ENCODE results near the gene BYSL.

The BYSL gene

GRCh38 chr6:41894366-41895299 is 26.7 kb upstream of the BYSL start:
- Histone ChIP-seq H3K4me1 (peaks cover 24% of the 10 kb centered on the region), H3K9me3 (no peaks in the 10 kb centered on the region), H3K4me3 (peak overlapping the region; percentile 56), H3K27me3 (ENCODE audit: low read depth) (no peaks in the 10 kb centered on the region), H3K36me3 (replicated peaks) (no peaks in the 10 kb centered on the region)
- DNase-seq (ENCODE audit: low spot score in 2 of 2), result no peak
- in situ Hi-C loops (cut with MboI; ENCODE audit: low sequenced_read_pairs), result no loop called here

- no peaks in the 10 kb centered on the region for H3K27me3 ChIP-seq (ENCODE audit: low read depth)
- no peaks in the 10 kb centered on the region for H3K9me3 ChIP-seq
- H3K4me3 ChIP-seq, result peak within 1 kb of the TSS; percentile 56
- H3K4me1 ChIP-seq, result peaks cover 24% of the 10 kb centered on the region
- in situ Hi-C loops (cut with MboI; ENCODE audit: low sequenced_read_pairs), result no loop called here
- DNase-seq (ENCODE audit: low spot score in 2 of 2), result peak; percentile 89 to 96
- no peaks in the 10 kb centered on the region for H3K36me3 ChIP-seq (replicated peaks)
Observed at GRCh38 chr6:41895300-41896233, 25.7 kb upstream of the BYSL start, which contains the start of gene USP49. TSS of gene USP49 (minus strand) at chr6:41895375. CDS start at chr6:41806983, 88,392 bp downstream.

DNA sequence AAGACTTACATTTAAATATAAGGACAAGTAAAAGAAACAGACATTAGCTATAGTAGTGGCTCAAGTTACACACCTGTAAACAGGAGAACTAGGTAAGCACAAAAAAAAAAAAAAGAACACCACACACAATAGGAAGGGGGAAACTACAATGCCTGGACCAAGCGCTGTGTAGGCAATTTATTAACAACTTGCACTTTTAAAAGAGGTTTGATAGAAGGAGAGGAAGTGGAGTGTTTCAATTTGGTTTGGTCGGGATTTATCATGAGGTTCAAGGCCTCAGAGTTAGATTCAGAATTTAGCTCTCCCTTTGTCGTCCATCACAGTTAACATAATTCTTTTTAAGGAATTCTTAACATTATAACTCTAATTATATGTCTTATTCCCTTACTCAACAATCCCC is 25.0 kb upstream of the BYSL start:
- Histone ChIP-seq H3K9me3 (no peaks in the 10 kb centered on the region), H3K27me3 (ENCODE audit: low read depth) (no peaks in the 10 kb centered on the region), H3K36me3 (replicated peaks) (no peaks in the 10 kb centered on the region), H3K4me1 (peaks cover 24% of the 10 kb centered on the region), H3K4me3 (peak overlapping the region; percentile 56)
- in situ Hi-C loops (cut with MboI; ENCODE audit: low sequenced_read_pairs), result no loop called here
- no peak for DNase-seq (ENCODE audit: low spot score in 2 of 2)

- DNase-seq (ENCODE audit: low spot score in 2 of 2), result no peak
- Histone ChIP-seq H3K4me1 (peaks cover 6% of the 10 kb centered on the region), H3K9me3 (no peaks in the 10 kb centered on the region), H3K27me3 (ENCODE audit: low read depth) (no peaks in the 10 kb centered on the region), H3K36me3 (replicated peaks) (peaks cover 19% of the 10 kb centered on the region), H3K4me3 (no peak overlapping the region)
- in situ Hi-C loops (cut with MboI; ENCODE audit: low sequenced_read_pairs), result no loop called here
Observed at GRCh38 chr6:41900861-41901260, 20.4 kb upstream of the BYSL start.

DNA sequence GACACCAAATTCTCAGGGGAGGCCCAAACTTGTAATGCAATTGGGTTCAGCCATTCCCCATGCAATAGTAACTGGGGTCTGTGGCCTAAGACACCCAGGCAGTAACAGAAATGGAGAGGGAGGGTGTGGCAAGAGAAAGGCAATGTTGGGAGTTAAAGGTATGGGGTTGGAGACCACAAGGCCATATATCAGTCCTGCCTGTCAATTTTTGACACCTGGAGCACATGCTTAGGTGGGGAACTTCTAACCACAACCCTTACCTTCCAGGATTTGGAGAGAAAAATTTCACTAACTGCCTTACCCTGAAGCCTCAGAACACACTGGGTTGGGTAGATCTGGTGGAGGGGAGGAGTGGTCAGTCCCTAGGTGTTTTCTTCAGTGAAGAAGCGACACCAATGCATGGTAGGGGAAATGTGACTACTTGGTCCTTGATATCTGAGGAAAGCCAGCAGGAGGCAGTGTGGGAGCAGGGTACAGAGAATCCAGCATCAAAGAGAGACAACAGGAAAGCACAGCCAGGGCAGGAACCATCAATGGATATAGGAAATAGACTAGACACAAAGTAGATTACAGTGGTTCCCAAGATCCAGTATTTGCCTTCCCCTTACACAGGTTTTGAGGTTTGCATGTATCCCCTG is 19.3 kb upstream of the BYSL start:
- in situ Hi-C loops (cut with MboI; ENCODE audit: low sequenced_read_pairs), result no loop called here
- Histone ChIP-seq H3K36me3 (replicated peaks) (peaks cover 29% of the 10 kb centered on the region), H3K4me1 (no peaks in the 10 kb centered on the region; the same call in 1 of the 2 replicates), H3K4me3 (no peak overlapping the region), H3K27me3 (ENCODE audit: low read depth) (no peaks in the 10 kb centered on the region), H3K9me3 (no peaks in the 10 kb centered on the region)
- DNase-seq (ENCODE audit: low spot score in 2 of 2), result peak in 1 of 2 experiments; percentile 43

GRCh38 chr6:41909727-41910126 is 11.6 kb upstream of the BYSL start:
- Histone ChIP-seq H3K4me3 (no peak overlapping the region), H3K27me3 (ENCODE audit: low read depth) (no peaks in the 10 kb centered on the region), H3K36me3 (replicated peaks) (peaks cover 39% of the 10 kb centered on the region), H3K4me1 (no peaks in the 10 kb centered on the region), H3K9me3 (no peaks in the 10 kb centered on the region)
- no peak for DNase-seq (ENCODE audit: low spot score in 2 of 2)
- in situ Hi-C loops (cut with MboI; ENCODE audit: low sequenced_read_pairs), result no loop called here

DNA sequence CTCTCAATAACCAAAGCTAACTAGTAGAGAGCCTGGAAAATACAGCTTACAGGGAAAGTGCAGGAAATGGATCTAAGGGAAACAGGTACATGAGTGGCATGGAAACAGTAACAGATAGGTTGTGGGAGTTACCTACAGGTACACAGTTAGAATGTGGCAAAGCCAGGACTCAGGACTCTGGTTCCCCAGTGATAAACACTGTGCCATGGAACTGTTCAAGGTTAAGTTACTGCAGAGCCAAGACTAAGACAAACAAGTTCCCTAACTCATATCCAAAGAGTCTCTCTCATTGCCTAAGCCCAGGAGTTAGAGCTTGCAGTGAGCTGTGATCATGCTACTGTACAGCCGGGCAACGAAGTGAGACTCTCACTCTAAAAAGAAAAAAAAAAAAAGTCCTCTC is 7.0 kb upstream of the BYSL start:
- Histone ChIP-seq H3K9me3 (no peaks in the 10 kb centered on the region), H3K27me3 (ENCODE audit: low read depth) (no peaks in the 10 kb centered on the region), H3K4me1 (no peaks in the 10 kb centered on the region), H3K36me3 (replicated peaks) (peaks cover 29% of the 10 kb centered on the region), H3K4me3 (no peak overlapping the region)
- no peak for DNase-seq (ENCODE audit: low spot score in 2 of 2)
- in situ Hi-C loops (cut with MboI; ENCODE audit: low sequenced_read_pairs), result no loop called here

- no peak overlapping the region for H3K4me3 ChIP-seq
- DNase-seq (ENCODE audit: low spot score in 2 of 2), result no peak
- H3K4me1 ChIP-seq, result no peaks in the 10 kb centered on the region
- in situ Hi-C loops (cut with MboI; ENCODE audit: low sequenced_read_pairs), result no loop called here
- no peaks in the 10 kb centered on the region for H3K9me3 ChIP-seq
- H3K27me3 ChIP-seq (ENCODE audit: low read depth), result no peaks in the 10 kb centered on the region
- H3K36me3 ChIP-seq (replicated peaks), result peaks cover 23% of the 10 kb centered on the region
Observed at GRCh38 chr6:41914869-41915530, 6.3 kb upstream of the BYSL start.

DNA sequence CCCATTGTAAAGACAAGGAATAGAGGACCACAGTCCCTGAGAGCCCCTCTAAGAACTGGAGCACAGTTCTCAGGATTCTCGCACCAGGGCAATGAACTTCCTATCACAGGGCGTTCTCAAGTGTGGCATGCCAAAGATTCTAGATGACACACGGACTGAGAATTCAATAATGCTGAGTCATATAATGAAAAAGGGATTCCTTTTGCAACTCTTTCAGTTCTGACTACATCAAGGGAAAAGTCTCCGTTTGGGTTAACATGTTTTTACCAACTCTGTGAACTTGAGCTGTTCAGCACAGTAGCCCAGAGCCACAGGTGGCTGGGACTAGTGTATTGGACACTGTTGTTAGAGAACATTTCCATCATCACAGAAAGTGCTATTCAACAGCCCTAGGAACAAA is 3.8 kb upstream of the BYSL start:
- DNase-seq (ENCODE audit: low spot score in 2 of 2), result no peak
- no peaks in the 10 kb centered on the region for H3K27me3 ChIP-seq (ENCODE audit: low read depth)
- H3K4me1 ChIP-seq, result peaks cover 5% of the 10 kb centered on the region; the same call in 1 of the 2 replicates
- H3K9me3 ChIP-seq, result no peaks in the 10 kb centered on the region
- in situ Hi-C loops (cut with MboI; ENCODE audit: low sequenced_read_pairs), result no loop called here
- H3K4me3 ChIP-seq, result no peak overlapping the region
- peaks cover 23% of the 10 kb centered on the region for H3K36me3 ChIP-seq (replicated peaks)

DNA sequence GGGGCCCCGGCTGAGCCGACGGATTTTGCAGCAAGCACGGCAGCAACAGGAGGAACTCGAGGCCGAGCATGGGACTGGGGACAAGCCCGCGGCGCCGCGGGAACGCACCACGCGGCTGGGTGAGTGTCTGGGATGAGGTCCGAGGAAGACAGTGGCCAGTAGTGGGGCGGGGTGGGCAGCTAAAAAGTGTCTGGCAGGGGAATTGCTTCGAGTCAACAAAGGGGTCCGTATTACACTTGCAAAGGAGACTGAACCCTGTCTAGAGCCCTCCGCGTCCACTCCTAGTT is 356 bp downstream of the BYSL start:
- no peak for DNase-seq (ENCODE audit: low spot score in 2 of 2)
- peak overlapping the region; percentile 85 for H3K4me3 ChIP-seq
- H3K4me1 ChIP-seq, result peaks cover 13% of the 10 kb centered on the region; the same call in 1 of the 2 replicates
- peaks cover 25% of the 10 kb centered on the region for H3K36me3 ChIP-seq (replicated peaks)
- in situ Hi-C loops (cut with MboI; ENCODE audit: low sequenced_read_pairs), result loop anchor here (5.0 kb wide), 2 partner anchors 74 to 134 kb away; partner anchors contain the start of gene TOMM6
- H3K27me3 ChIP-seq (ENCODE audit: low read depth), result no peaks in the 10 kb centered on the region
- no peaks in the 10 kb centered on the region for H3K9me3 ChIP-seq

DNA sequence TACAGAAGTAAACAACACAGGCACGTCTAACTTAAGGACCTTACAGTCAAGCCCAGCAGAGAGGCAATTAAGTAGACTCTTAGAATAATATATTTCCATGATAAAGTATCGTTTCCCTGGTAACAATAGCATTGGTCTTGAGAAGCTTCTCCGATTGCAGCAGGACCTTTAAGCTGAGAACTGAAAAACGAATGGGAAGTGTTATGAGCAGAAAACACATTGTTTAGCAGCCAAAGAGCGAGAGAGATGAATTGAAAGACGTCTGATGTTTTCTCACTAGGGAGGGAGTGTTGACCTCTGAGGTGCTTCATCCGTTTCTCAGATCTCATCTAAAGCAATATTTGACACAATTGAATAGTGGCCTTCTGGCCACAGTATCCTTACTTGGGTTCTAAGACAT is 855 bp downstream of the BYSL start:
- H3K4me1 ChIP-seq, result peaks cover 13% of the 10 kb centered on the region; the same call in 1 of the 2 replicates

DNA sequence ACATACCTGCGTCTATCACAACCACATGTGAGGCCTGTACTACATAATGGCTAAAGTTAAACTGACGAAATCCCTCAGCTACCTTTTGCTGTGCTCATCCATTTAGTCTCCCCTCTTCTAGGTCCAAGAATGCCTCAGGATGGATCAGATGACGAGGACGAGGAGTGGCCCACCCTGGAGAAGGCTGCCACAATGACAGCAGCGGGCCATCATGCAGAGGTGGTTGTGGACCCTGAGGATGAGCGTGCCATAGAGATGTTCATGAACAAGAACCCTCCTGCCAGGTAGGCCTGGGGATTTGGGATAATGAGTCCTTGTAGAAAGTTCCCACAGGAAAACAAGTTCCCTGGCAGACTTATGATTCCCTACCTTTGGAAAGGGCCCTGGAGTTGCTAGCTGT is 6.0 kb downstream of the BYSL start:
- DNase-seq (ENCODE audit: low spot score in 2 of 2), result no peak
- in situ Hi-C loops (cut with MboI; ENCODE audit: low sequenced_read_pairs), result no loop called here

More for the DNA sequence above, 855 bp downstream of the BYSL start:
- DNase-seq (ENCODE audit: low spot score in 2 of 2), result peak in 1 of 2 experiments; percentile 7
- in situ Hi-C loops (cut with MboI; ENCODE audit: low sequenced_read_pairs), result loop anchor here (5.0 kb wide), 2 partner anchors 75 to 135 kb away; partner anchors contain the start of gene TOMM6
- H3K4me3 ChIP-seq, result peak overlapping the region; percentile 85
- peaks cover 29% of the 10 kb centered on the region for H3K36me3 ChIP-seq (replicated peaks)
- H3K9me3 ChIP-seq, result no peaks in the 10 kb centered on the region
- no peaks in the 10 kb centered on the region for H3K27me3 ChIP-seq (ENCODE audit: low read depth)

DNA sequence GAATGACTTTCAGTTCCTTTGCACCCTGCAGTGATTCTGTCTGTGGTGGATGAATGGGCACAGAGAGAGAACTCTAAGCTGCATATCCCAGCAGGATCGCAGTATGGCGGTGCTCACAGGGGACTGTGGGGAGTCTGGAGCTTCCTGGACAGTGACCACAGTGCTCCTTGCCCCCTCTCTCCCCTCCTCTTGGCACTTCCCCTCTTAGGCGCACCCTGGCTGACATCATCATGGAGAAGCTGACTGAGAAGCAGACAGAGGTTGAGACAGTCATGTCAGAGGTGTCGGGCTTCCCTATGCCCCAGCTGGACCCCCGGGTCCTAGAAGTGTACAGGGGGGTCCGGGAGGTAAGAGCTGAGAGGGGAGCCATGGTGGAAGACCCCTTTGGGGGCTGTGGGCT is 8.6 kb downstream of the BYSL start:
- Histone ChIP-seq H3K36me3 (replicated peaks) (peaks cover 95% of the 10 kb centered on the region), H3K4me1 (no peaks in the 10 kb centered on the region), H3K27me3 (ENCODE audit: low read depth) (no peaks in the 10 kb centered on the region), H3K9me3 (no peaks in the 10 kb centered on the region), H3K4me3 (no peak overlapping the region)
- in situ Hi-C loops (cut with MboI; ENCODE audit: low sequenced_read_pairs), result no loop called here
- DNase-seq (ENCODE audit: low spot score in 2 of 2), result no peak

More for the DNA sequence above, 6.0 kb downstream of the BYSL start:
- Histone ChIP-seq H3K4me3 (no peak overlapping the region), H3K4me1 (peaks cover 10% of the 10 kb centered on the region; the same call in 1 of the 2 replicates), H3K27me3 (ENCODE audit: low read depth) (no peaks in the 10 kb centered on the region), H3K36me3 (replicated peaks) (peaks cover 80% of the 10 kb centered on the region), H3K9me3 (no peaks in the 10 kb centered on the region)

All from HAP-1 (cell line).